Measurements from ENCODE around the gene KRTAP10-5.

The KRTAP10-5 gene

DNA sequence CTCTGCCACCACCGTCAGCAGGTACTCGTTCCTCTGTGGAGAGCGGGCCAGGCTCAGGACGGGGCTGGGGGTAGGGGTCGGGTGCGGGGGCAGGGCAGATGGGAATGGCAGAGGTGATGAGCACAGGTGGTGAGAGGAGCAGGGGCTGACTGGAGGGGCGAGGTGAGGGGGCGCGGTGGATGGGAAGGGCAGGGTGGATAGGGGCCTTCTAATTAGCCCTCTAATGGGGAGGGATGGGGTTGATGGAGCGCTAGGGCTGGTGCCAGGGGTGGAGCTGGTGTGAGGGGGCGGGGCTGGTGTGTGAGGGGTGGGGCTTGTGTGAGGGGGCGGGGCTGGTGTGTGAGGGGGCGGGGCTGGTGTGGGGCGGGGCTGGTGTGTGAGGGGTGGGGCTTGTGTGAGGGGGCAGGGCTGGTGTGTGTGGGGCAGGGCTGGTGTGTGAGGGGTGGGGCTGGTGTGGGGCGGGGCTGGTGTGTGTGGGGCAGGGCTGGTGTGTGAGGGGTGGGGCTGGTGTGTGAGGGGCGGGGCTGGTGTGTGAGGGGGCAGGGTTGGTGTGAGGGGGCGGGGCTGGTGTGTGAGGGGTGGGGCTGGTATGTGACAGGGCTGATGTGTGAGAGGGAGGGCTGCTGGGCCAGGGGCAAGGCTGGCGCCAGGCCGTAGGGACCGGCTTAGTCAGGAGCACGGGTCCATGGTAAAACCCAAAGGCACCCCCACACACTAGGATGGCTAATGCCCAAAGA lies 46.3 kb downstream of the KRTAP10-5 start:
- Histone ChIP-seq H3K27me3 (ENCODE audit: low read depth, low read length) (no peaks in the 10 kb centered on the region), H4K20me1 (ENCODE audit: insufficient read depth, low read length) (no peaks in the 10 kb centered on the region), H3K9me3 (ENCODE audit: insufficient read depth, low read length) (no peaks in the 10 kb centered on the region), H3K36me3 (replicated peaks; ENCODE audit: low read depth, low read length) (no peaks in the 10 kb centered on the region), H3K4me3 (ENCODE audit: low read length) (no peak overlapping the region), H3K27ac (ENCODE audit: low read length) (no peak overlapping the region), H3K9ac (ENCODE audit: low read length) (no peak overlapping the region), H3K4me2 (ENCODE audit: low read length) (no peak overlapping the region), H2AFZ (ENCODE audit: low read depth, low read length) (no peak overlapping the region), H3K79me2 (ENCODE audit: low read length) (no peaks in the 10 kb centered on the region), H3K4me1 (ENCODE audit: low read length) (no peaks in the 10 kb centered on the region)
- TF ChIP-seq EZH2phosphoT487 (IDR thresholded peaks at IDR 0.05; ENCODE audit: low read depth) = no peak
- TF ChIP-seq, protein P1, sequence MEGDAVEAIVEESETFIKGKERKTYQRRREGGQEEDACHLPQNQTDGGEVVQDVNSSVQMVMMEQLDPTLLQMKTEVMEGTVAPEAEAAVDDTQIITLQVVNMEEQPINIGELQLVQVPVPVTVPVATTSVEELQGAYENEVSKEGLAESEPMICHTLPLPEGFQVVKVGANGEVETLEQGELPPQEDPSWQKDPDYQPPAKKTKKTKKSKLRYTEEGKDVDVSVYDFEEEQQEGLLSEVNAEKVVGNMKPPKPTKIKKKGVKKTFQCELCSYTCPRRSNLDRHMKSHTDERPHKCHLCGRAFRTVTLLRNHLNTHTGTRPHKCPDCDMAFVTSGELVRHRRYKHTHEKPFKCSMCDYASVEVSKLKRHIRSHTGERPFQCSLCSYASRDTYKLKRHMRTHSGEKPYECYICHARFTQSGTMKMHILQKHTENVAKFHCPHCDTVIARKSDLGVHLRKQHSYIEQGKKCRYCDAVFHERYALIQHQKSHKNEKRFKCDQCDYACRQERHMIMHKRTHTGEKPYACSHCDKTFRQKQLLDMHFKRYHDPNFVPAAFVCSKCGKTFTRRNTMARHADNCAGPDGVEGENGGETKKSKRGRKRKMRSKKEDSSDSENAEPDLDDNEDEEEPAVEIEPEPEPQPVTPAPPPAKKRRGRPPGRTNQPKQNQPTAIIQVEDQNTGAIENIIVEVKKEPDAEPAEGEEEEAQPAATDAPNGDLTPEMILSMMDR (IDR thresholded peaks at IDR 0.05; ENCODE audit: low read depth, low read length) = no peak

- H4K20me1 ChIP-seq (ENCODE audit: insufficient read depth, low read length) = no peaks in the 10 kb centered on the region
- TF ChIP-seq, protein P1 (IDR thresholded peaks at IDR 0.05; ENCODE audit: low read depth, low read length) = no peak
- no peak for TF ChIP-seq EZH2phosphoT487 (IDR thresholded peaks at IDR 0.05; ENCODE audit: low read depth)
- no peaks in the 10 kb centered on the region for H3K4me1 ChIP-seq (ENCODE audit: low read length)
- no peaks in the 10 kb centered on the region for H3K27me3 ChIP-seq (ENCODE audit: low read depth, low read length)
- H3K9me3 ChIP-seq (ENCODE audit: insufficient read depth, low read length) = no peaks in the 10 kb centered on the region
- H3K79me2 ChIP-seq (ENCODE audit: low read length) = no peaks in the 10 kb centered on the region
- H3K36me3 ChIP-seq (replicated peaks; ENCODE audit: low read depth, low read length) = no peaks in the 10 kb centered on the region
- H3K4me3 ChIP-seq (ENCODE audit: low read length) = no peak overlapping the region
- H3K27ac ChIP-seq (ENCODE audit: low read length) = no peak overlapping the region
- H2AFZ ChIP-seq (ENCODE audit: low read depth, low read length) = no peak overlapping the region
- no peak overlapping the region for H3K9ac ChIP-seq (ENCODE audit: low read length)
- no peak overlapping the region for H3K4me2 ChIP-seq (ENCODE audit: low read length)
Measured at GRCh38 chr21:44533121-44533890, 47.1 kb downstream of the KRTAP10-5 start.

GRCh38 chr21:44532712-44533111 lies 47.7 kb downstream of the KRTAP10-5 start:
- Histone ChIP-seq H3K4me1 (ENCODE audit: low read length) (no peaks in the 10 kb centered on the region), H3K36me3 (replicated peaks; ENCODE audit: low read depth, low read length) (no peaks in the 10 kb centered on the region), H3K27ac (ENCODE audit: low read length) (no peak overlapping the region), H3K4me2 (ENCODE audit: low read length) (no peak overlapping the region), H4K20me1 (ENCODE audit: insufficient read depth, low read length) (no peaks in the 10 kb centered on the region), H3K9me3 (ENCODE audit: insufficient read depth, low read length) (no peaks in the 10 kb centered on the region), H3K9ac (ENCODE audit: low read length) (no peak overlapping the region), H3K4me3 (ENCODE audit: low read length) (no peak overlapping the region), H3K79me2 (ENCODE audit: low read length) (no peaks in the 10 kb centered on the region), H3K27me3 (ENCODE audit: low read depth, low read length) (no peaks in the 10 kb centered on the region), H2AFZ (ENCODE audit: low read depth, low read length) (no peak overlapping the region)
- TF ChIP-seq EZH2phosphoT487 (IDR thresholded peaks at IDR 0.05; ENCODE audit: low read depth) = no peak
- TF ChIP-seq, protein P1 (IDR thresholded peaks at IDR 0.05; ENCODE audit: low read depth, low read length) = no peak
